22Rv1 (cell line): Measurements from ENCODE around the gene USP2.

Experiments
- H3K27ac ChIP-seq: fragments of 450-650 bp; 2 replicates; pipeline ENCODE4 v1.5.1; 2017
- CTCF ChIP-seq: fragments of 450-650 bp; IDR thresholded peaks from 2 replicates; pipeline ENCODE4 v1.5.1; 2017; ENCODE audit warnings: mild to moderate bottlenecking
- ZFX ChIP-seq: fragments of 450-650 bp; IDR thresholded peaks from 2 replicates; pipeline ENCODE4 v1.6.1; 2017; ENCODE audit warnings: antibody characterized with exemption, borderline replicate concordance

The USP2 gene

GRCh38 chr11:119315131-119316015 is 66.1 kb downstream of the USP2 start:
- TF ChIP-seq CTCF (no peak), ZFX (no peak)
- H3K27ac ChIP-seq: no peak overlapping the region

- H3K27ac ChIP-seq: no peak overlapping the region
- TF ChIP-seq ZFX: no peak
- no peak for TF ChIP-seq CTCF
These were observed 66.8 kb downstream of the USP2 start for GRCh38 chr11:119314726-119315125.

- no peak overlapping the region for H3K27ac ChIP-seq
- TF ChIP-seq CTCF: no peak
- TF ChIP-seq ZFX: no peak
These were observed 70.8 kb downstream of the USP2 start for GRCh38 chr11:119310682-119311052.

GRCh38 chr11:119309953-119310681 is 71.4 kb downstream of the USP2 start:
- no peak overlapping the region for H3K27ac ChIP-seq
- no peak for TF ChIP-seq ZFX
- no peak for TF ChIP-seq CTCF

GRCh38 chr11:119309411-119309810 is 72.1 kb downstream of the USP2 start:
- TF ChIP-seq ZFX (no peak), CTCF (no peak)

GRCh38 chr11:119307974-119308373 is 73.5 kb downstream of the USP2 start:
- TF ChIP-seq CTCF: no peak

More at GRCh38 chr11:119309411-119309810, 72.1 kb downstream of the USP2 start:
- no peak overlapping the region for H3K27ac ChIP-seq

GRCh38 chr11:119307219-119307618 is 74.3 kb downstream of the USP2 start:
- H3K27ac ChIP-seq: no peak overlapping the region
- TF ChIP-seq ZFX: no peak
- TF ChIP-seq CTCF: peak; percentile 27; the same call in 1 of the 2 replicates

More at GRCh38 chr11:119307974-119308373, 73.5 kb downstream of the USP2 start:
- no peak overlapping the region for H3K27ac ChIP-seq
